Muscle of back (tissue), 11 donors: ENCODE measurements around the gene NEGR1. TPM values are rescaled to one million over a fixed set of nuclear protein-coding genes. Genes with fewer than 3 reads are reported as not detected.

Experiments used
- DNase-seq, 3 donors: peaks; one replicate each; pipeline versions ENCODE4 v3.0.0 to v3.0.0-alpha.2; 2013
- polyA plus RNA-seq, 10 donors: library from polyadenylated mRNA; unstranded; fragments of 120-200 nt; gene quantifications; one replicate each; pipeline ENCODE4 v1.2.1, GENCODE V29; 2013; ENCODE audit not compliant: insufficient read length in 10 of 10

NEGR1 gene
- polyA plus RNA-seq, 10 donors = 12.2 to 37.9 (median 23.2) TPM

DNA sequence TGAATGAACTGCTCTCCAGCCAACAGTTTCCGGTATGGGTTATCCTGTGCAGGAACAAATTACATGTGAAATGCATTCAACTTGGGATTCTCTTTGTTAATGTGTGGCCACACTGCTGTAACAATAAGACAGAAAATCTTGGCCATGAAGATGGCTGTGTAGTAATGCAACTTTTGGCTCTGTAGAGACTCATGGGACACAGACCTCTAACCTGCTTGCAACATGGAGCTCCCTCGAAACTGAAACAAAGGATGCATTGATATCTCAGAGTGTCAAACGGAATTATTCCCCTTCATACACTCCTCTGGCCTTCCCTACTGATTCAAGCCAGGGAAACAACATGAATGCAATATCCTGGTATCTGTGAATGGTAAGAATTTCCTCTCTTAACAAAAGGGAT, 642.2 kb downstream of the NEGR1 start:
- DNase-seq = peak; percentile 49 to 89 (median 71)

DNA sequence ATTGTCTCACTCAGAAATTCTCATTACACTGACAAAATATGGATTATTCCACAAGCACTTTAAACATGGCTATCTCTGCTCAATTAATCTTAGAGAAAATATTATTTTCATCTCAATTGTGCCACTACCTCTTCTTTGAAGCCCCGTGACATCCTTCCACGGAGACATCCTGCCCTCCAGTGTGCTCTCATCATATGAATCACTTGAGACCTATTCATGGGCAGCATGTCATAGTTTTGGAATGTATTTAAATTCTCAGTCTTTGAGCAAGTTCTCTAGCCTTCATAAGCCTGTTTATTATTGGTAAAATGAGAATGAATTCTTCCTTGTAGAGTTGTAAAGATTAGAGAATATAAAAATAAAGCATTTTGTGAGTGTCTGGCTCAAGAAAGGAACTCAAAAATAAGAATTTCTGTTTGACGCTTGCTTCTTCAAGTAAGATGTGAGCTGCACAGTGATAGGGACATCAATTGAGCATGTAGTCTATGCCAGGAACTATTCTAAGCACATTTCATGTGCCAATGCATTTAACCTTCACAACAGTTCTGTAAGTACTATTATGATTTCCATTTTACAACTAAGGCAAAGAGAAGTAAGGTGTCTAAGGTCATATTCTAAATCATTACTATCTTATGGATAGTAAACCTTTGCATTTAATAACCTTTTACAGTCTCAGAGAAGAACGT, 644.1 kb downstream of the NEGR1 start:
- DNase-seq = no peak

GRCh38 chr1:71635568-71635967, 646.8 kb downstream of the NEGR1 start:
- DNase-seq = no peak

- no peak for DNase-seq
Observed at GRCh38 chr1:71634159-71634558, 648.2 kb downstream of the NEGR1 start.

- no peak for DNase-seq
Observed at GRCh38 chr1:71630073-71630472, 652.3 kb downstream of the NEGR1 start.

GRCh38 chr1:71625004-71625403, 657.3 kb downstream of the NEGR1 start:
- no peak for DNase-seq

- no peak for DNase-seq
Observed at GRCh38 chr1:71623888-71624287, 658.5 kb downstream of the NEGR1 start.

DNA sequence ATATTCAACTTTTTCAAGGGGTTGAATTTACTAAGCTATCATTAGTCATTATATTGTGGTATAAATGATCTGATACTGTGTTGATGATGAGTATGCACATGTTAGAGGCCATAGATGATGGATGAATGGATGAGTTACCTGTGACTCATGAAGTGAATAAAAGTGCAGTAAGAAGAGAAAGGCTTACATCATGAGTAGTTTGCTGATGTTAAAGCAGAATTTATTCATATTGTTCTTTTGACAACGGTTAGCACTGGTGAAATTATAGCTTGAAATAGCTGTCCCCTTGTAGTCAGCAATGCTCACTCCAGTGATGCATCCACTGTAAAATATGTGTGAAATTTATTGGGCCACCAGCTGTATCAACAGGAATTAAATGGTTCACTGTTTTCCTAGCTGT, 660.6 kb downstream of the NEGR1 start:
- DNase-seq = peak in 1 of 3 donors; percentile 59

DNA sequence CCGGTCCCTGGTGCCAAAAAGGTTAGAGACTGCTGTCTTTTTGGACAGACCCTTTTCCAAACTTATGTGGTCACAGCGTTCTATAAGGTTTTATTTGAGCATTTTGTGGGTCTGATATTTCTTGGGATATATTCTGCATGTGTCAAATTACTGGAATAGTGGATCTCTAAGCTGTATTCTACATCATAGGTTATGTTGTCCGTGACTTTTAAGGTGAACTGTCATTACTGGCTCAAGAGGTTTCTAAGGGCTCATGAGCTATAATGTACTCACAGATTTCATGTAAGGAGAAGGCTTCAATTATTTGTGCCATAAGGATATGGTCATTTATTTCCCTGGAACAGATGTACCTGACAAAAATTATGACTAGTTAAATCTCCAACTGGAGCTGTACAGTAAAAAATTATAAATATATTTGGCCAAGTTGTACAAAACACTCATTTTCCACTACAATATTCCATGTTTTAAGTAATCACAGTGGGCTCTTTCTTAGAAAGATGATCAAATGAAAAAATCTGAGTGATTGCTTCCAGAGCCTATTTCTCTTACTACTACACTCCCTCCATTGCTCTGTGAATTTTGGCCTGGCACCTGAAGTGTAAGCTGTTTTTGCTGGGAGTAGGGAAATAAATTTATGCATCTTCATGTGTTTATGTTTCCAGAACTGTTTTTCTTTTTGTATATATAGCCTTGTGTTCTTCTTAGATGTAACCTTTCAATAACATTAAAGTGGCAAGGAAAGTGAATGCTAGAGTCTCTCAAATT, 663.4 kb downstream of the NEGR1 start:
- DNase-seq = peak; percentile 53 to 78 (median 61)

DNA sequence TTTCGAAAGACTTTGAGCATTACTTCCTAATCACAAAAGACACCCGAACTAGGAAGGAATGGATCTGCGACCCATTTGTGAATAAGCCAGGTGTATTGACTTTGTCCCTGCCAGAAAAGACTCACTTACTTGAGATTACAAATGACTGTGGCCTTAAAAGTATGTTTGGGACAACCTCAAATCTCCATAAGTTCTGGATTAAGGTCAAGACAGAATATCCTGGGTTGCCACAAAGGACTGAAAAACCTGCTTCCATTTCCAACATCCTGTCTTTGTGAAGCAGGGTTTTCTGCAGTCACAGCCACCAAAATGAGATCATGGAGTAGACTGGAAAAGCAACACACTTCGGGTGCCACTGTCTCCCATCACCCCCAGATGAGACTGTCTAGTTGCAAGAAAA, 664.1 kb downstream of the NEGR1 start:
- DNase-seq = peak; percentile 25 to 73 (median 57)

DNA sequence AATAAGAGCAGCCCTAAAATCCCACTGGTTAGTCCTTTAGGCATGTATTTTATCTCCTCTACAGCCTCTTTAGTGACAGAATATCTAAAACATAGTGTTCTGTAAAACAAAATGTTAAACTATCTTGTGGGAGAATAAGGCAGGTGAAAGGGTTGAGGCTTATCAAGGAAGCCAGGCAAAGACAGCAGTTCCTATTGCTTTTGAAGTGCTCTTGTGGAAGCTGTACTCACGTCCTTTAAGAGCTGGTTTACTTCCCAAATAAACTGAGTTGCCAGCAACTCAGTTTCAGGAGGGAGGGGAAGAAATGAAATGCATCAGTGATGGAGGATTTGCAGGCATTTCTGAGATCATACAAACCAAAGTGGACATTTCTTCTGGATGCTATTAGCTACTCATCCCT, 671.9 kb downstream of the NEGR1 start:
- DNase-seq = peak in 1 of 3 donors; percentile 37

DNA sequence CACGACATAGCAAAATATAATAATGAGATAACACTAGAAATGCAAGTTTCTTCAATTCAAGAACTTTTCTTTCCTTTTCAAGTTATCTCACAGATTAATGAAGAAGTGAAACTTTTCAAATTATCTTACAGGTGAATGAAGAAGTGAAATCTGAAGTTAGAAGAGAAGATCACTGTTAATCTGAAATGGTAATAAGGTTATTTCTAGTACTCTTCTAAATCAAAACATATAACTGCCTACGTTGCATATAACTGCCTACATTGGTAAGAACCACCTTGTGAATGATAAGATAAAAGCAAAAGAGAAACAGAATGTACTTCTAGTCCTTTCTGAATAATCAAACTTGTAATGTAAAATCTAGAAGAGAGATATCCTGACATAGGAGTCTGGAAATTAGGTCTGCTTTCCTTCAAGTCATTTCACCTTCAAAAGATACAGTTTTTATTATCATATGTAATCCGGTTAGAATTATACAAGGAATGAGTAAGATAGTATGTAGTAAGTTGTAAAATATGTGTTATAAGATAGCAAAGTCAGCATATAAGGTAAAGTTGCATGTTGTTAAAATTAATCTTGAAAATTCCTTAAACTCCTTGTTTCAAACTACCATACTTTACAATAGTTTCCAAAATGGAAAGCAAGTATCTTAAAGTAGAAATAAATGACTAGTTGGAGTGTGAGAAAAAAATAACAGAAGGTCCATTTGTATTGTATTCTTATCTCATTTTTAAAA, 679.1 kb downstream of the NEGR1 start:
- DNase-seq = no peak

DNA sequence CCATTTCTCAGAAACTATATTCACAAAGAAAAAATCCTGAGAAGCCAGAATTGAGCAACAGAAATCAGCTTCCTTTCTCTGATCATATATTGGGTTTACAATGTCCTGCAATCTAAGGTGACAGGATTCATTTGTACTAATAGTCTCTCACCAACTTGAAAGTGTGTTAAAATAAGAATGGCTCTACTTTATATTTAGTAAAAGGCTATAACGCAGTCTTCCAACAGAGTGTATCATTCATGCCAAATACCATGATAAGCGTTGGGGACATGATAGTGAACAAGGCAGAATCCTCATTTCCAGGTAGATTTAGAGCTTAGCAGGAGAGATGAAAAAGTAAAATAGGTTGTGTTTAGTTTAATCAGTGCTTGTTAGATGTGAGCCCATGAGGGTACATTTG, 682.3 kb downstream of the NEGR1 start:
- DNase-seq = no peak

GRCh38 chr1:71599306-71599705, 683.0 kb downstream of the NEGR1 start:
- DNase-seq = no peak

GRCh38 chr1:71593523-71593922, 688.8 kb downstream of the NEGR1 start:
- DNase-seq = no peak

GRCh38 chr1:71592646-71593274, 689.6 kb downstream of the NEGR1 start:
- peak in 2 of 3 donors; percentile 6 to 45 for DNase-seq

DNA sequence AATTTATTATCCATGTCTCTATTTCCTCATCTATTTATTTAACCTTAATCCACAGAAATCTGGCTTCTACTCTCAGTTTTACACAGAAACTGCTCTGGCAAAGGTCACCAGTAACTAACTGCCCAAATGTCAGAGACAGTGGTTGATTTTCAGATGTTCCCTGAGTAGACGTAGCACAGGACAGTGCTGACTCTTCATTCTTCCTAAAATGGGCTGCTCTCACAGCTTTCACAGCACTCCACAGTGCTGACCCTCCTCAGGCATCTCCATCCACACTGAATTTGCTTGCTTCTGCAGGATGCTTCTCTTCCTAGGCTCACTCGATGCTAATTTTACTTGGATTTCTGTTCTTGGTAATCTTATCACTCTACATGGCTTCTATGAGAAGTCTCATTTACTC, 693.3 kb downstream of the NEGR1 start:
- no peak for DNase-seq

DNA sequence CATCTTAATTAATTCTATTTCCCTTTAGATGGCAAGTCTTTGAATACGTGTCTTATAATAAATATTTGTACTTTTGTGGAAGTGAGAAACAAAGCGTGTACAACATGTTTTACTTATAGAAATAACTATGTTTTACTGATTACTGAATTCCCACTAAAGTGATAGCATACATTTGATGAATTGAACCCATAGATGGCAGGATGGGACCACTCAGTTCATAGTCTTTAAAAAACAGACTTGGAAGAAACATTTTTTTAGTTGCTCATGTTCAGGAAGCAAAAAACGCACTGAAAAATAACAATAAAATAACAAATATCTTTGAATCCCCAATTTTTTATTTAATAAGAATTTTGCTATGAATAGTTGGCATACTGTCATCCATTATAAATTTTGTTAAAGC, 694.4 kb downstream of the NEGR1 start:
- DNase-seq = peak; percentile 18 to 53 (median 38)

- DNase-seq = no peak
Observed at GRCh38 chr1:71586030-71586429, 696.3 kb downstream of the NEGR1 start.

- no peak for DNase-seq
Observed at GRCh38 chr1:71583756-71584155, 698.6 kb downstream of the NEGR1 start.

GRCh38 chr1:71582673-71583072, 699.7 kb downstream of the NEGR1 start:
- no peak for DNase-seq

- DNase-seq = no peak
Observed at GRCh38 chr1:71577451-71578131, 704.7 kb downstream of the NEGR1 start.
